GM21526 (cell line): Measurements from ENCODE around the gene TFEC.

ENCODE experiments used
- ATAC-seq: cut with Tn5 transposase; IDR thresholded peaks from one replicate; pipeline ENCODE4 v1.9.1; 2021; ENCODE audit warnings: moderate library complexity; ENCODE audit not compliant: unreplicated experiment, low FRiP score

TFEC gene

GRCh38 chr7:115995701-115996100, 34.9 kb downstream of the TFEC start:
- no peak for ATAC-seq

- ATAC-seq = no peak
These were observed 42.2 kb downstream of the TFEC start for GRCh38 chr7:115988401-115988800.

- ATAC-seq = no peak
These were observed 43.1 kb downstream of the TFEC start for GRCh38 chr7:115987486-115987885.

- ATAC-seq = no peak
These were observed 46.5 kb downstream of the TFEC start for GRCh38 chr7:115984105-115984504.

- no peak for ATAC-seq
These were observed 50.4 kb downstream of the TFEC start for GRCh38 chr7:115980159-115980558.

GRCh38 chr7:115976651-115977050, 53.9 kb downstream of the TFEC start:
- ATAC-seq = no peak

GRCh38 chr7:115975766-115976165, 54.8 kb downstream of the TFEC start:
- ATAC-seq = no peak

GRCh38 chr7:115973406-115973805, 57.2 kb downstream of the TFEC start:
- ATAC-seq = no peak

GRCh38 chr7:115971506-115971905, 59.1 kb downstream of the TFEC start:
- no peak for ATAC-seq

GRCh38 chr7:115968596-115968995, 62.0 kb downstream of the TFEC start:
- no peak for ATAC-seq

- no peak for ATAC-seq
These were observed 62.4 kb downstream of the TFEC start for GRCh38 chr7:115968171-115968570.

GRCh38 chr7:115965796-115966475, 64.6 kb downstream of the TFEC start:
- no peak for ATAC-seq

- ATAC-seq = no peak
These were observed 65.3 kb downstream of the TFEC start for GRCh38 chr7:115965236-115965635.

- ATAC-seq = no peak
These were observed 65.8 kb downstream of the TFEC start for GRCh38 chr7:115964799-115965198.

- no peak for ATAC-seq
These were observed 68.2 kb downstream of the TFEC start for GRCh38 chr7:115962340-115962739.

GRCh38 chr7:115953592-115954255, 76.8 kb downstream of the TFEC start:
- no peak for ATAC-seq

- ATAC-seq = no peak
These were observed 77.7 kb downstream of the TFEC start for GRCh38 chr7:115952832-115953231.

GRCh38 chr7:115951547-115951946, 79.0 kb downstream of the TFEC start:
- ATAC-seq = no peak

GRCh38 chr7:115941703-115942268, 88.8 kb downstream of the TFEC start:
- ATAC-seq = no peak

- no peak for ATAC-seq
These were observed 90.0 kb downstream of the TFEC start for GRCh38 chr7:115940460-115941060.

GRCh38 chr7:115937960-115938359, 92.6 kb downstream of the TFEC start:
- ATAC-seq = no peak

GRCh38 chr7:115933471-115933870, 97.1 kb downstream of the TFEC start:
- ATAC-seq = no peak
